ENCODE measurements around the gene EHMT1.

EHMT1 gene

DNA sequence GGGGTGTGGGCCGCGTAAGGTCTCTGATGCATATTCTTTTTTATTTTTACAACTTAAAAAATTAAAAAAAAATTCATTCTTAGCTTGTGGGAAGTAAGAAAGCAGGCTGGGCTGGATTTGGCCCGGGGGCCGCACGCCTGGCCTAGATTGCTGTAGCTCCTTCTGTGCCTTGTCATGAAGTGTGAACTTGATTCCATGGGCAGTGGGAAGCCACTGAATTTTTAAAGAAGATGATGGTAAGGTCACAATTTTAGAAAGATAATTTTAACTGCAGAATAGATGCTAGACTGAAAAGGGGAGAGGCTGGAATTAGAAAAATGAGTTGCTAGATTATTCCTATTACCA lies 56.1 kb downstream of the EHMT1 start:
- ATAC-seq = no peak
- TF ChIP-seq ESRRG (CRISPR knock-in tag; IDR thresholded peaks at IDR 0.05) (no peak), CSDC2 (CRISPR knock-in tag; IDR thresholded peaks at IDR 0.05) (no peak), SNAI2 (CRISPR knock-in tag; IDR thresholded peaks at IDR 0.05) (no peak), ZFP3 (CRISPR knock-in tag; IDR thresholded peaks at IDR 0.05) (no peak), RARB (CRISPR knock-in tag; IDR thresholded peaks at IDR 0.05) (no peak), BACH2 (CRISPR knock-in tag; IDR thresholded peaks at IDR 0.05; ENCODE audit: borderline replicate concordance) (no peak), PPARA (CRISPR knock-in tag; IDR thresholded peaks at IDR 0.05; ENCODE audit: borderline replicate concordance) (no peak), ZFP30 (CRISPR knock-in tag; IDR thresholded peaks at IDR 0.05) (no peak), TCF4 (CRISPR knock-in tag; IDR thresholded peaks at IDR 0.05; ENCODE audit: borderline replicate concordance) (no peak), OSR1 (CRISPR knock-in tag; IDR thresholded peaks at IDR 0.05) (no peak), ZNF565 (CRISPR knock-in tag; conservative IDR thresholded peaks at IDR 0.05; ENCODE audit: low read depth) (no peak)
- TF ChIP-seq, protein P1, sequence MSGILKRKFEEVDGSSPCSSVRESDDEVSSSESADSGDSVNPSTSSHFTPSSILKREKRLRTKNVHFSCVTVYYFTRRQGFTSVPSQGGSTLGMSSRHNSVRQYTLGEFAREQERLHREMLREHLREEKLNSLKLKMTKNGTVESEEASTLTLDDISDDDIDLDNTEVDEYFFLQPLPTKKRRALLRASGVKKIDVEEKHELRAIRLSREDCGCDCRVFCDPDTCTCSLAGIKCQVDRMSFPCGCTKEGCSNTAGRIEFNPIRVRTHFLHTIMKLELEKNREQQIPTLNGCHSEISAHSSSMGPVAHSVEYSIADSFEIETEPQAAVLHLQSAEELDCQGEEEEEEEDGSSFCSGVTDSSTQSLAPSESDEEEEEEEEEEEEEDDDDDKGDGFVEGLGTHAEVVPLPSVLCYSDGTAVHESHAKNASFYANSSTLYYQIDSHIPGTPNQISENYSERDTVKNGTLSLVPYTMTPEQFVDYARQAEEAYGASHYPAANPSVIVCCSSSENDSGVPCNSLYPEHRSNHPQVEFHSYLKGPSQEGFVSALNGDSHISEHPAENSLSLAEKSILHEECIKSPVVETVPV (CRISPR knock-in tag; IDR thresholded peaks at IDR 0.05) = no peak
- TF ChIP-seq, protein P2, sequence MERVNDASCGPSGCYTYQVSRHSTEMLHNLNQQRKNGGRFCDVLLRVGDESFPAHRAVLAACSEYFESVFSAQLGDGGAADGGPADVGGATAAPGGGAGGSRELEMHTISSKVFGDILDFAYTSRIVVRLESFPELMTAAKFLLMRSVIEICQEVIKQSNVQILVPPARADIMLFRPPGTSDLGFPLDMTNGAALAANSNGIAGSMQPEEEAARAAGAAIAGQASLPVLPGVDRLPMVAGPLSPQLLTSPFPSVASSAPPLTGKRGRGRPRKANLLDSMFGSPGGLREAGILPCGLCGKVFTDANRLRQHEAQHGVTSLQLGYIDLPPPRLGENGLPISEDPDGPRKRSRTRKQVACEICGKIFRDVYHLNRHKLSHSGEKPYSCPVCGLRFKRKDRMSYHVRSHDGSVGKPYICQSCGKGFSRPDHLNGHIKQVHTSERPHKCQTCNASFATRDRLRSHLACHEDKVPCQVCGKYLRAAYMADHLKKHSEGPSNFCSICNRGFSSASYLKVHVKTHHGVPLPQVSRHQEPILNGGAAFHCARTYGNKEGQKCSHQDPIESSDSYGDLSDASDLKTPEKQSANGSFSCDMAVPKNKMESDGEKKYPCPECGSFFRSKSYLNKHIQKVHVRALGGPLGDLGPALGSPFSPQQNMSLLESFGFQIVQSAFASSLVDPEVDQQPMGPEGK (CRISPR knock-in tag; IDR thresholded peaks at IDR 0.05; ENCODE audit: borderline replicate concordance) = no peak
- TF ChIP-seq, protein P3, sequence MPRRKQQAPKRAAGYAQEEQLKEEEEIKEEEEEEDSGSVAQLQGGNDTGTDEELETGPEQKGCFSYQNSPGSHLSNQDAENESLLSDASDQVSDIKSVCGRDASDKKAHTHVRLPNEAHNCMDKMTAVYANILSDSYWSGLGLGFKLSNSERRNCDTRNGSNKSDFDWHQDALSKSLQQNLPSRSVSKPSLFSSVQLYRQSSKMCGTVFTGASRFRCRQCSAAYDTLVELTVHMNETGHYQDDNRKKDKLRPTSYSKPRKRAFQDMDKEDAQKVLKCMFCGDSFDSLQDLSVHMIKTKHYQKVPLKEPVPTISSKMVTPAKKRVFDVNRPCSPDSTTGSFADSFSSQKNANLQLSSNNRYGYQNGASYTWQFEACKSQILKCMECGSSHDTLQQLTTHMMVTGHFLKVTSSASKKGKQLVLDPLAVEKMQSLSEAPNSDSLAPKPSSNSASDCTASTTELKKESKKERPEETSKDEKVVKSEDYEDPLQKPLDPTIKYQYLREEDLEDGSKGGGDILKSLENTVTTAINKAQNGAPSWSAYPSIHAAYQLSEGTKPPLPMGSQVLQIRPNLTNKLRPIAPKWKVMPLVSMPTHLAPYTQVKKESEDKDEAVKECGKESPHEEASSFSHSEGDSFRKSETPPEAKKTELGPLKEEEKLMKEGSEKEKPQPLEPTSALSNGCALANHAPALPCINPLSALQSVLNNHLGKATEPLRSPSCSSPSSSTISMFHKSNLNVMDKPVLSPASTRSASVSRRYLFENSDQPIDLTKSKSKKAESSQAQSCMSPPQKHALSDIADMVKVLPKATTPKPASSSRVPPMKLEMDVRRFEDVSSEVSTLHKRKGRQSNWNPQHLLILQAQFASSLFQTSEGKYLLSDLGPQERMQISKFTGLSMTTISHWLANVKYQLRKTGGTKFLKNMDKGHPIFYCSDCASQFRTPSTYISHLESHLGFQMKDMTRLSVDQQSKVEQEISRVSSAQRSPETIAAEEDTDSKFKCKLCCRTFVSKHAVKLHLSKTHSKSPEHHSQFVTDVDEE (CRISPR knock-in tag; IDR thresholded peaks at IDR 0.05) = no peak
- TF ChIP-seq, protein P4, sequence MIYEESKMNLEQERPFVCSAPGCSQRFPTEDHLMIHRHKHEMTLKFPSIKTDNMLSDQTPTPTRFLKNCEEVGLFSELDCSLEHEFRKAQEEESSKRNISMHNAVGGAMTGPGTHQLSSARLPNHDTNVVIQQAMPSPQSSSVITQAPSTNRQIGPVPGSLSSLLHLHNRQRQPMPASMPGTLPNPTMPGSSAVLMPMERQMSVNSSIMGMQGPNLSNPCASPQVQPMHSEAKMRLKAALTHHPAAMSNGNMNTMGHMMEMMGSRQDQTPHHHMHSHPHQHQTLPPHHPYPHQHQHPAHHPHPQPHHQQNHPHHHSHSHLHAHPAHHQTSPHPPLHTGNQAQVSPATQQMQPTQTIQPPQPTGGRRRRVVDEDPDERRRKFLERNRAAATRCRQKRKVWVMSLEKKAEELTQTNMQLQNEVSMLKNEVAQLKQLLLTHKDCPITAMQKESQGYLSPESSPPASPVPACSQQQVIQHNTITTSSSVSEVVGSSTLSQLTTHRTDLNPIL (CRISPR knock-in tag; IDR thresholded peaks at IDR 0.05; ENCODE audit: low read depth) = no peak

DNA sequence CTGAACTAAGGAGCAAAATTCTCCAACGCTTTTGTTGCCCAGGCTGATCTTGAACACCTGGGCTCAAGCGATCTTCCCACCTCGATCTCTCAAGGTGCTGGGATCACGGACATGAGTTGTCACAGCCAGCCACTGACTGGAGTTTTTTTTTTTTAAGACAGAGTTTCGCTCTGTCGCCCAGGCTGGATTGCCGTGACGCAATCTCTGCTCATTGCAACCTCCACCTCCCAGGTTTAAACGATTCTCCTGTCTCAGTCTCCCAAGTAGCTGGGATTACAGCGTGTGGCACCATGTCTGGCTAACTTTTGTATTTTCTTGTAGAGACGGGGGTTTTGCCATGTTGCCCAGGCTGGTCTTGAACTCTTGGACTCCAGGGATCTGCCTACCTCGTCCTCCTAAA lies 58.2 kb downstream of the EHMT1 start:
- no peak for ATAC-seq
- TF ChIP-seq ZNF565 (CRISPR knock-in tag; conservative IDR thresholded peaks at IDR 0.05; ENCODE audit: low read depth) = no peak
- no peak for TF ChIP-seq BACH2 (CRISPR knock-in tag; IDR thresholded peaks at IDR 0.05; ENCODE audit: borderline replicate concordance)

DNA sequence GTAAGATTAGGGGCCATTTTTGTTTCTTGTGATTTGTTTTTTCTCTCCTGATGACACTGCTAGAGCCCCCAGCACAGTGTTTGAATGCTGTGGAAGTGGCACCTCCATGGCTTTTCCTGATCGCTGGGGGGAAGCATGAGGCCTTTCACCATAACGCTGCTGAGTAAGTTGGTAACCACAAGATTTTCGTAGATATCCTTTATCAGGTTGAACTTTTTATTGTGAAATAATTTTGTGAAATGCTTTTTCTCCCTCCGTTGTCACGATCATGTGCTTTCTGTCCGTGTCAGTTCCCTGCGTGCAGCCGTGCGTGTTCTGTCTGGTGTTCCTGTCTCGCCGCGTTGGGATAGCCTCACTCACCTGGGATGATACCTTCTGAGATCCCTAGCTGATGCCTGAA lies 59.4 kb downstream of the EHMT1 start:
- TF ChIP-seq ZFP30 (CRISPR knock-in tag; IDR thresholded peaks at IDR 0.05) (no peak), TOX (CRISPR knock-in tag; IDR thresholded peaks at IDR 0.05; ENCODE audit: borderline replicate concordance) (no peak), SNAI2 (CRISPR knock-in tag; IDR thresholded peaks at IDR 0.05) (no peak), CSDC2 (CRISPR knock-in tag; IDR thresholded peaks at IDR 0.05) (no peak), ZC3H10 (CRISPR knock-in tag; IDR thresholded peaks at IDR 0.05) (no peak), ZNF565 (CRISPR knock-in tag; conservative IDR thresholded peaks at IDR 0.05; ENCODE audit: low read depth) (no peak), ESRRG (CRISPR knock-in tag; IDR thresholded peaks at IDR 0.05) (no peak), BACH2 (CRISPR knock-in tag; IDR thresholded peaks at IDR 0.05; ENCODE audit: borderline replicate concordance) (no peak)
- TF ChIP-seq, protein P4 (CRISPR knock-in tag; IDR thresholded peaks at IDR 0.05; ENCODE audit: low read depth) = no peak
- no peak for ATAC-seq

DNA sequence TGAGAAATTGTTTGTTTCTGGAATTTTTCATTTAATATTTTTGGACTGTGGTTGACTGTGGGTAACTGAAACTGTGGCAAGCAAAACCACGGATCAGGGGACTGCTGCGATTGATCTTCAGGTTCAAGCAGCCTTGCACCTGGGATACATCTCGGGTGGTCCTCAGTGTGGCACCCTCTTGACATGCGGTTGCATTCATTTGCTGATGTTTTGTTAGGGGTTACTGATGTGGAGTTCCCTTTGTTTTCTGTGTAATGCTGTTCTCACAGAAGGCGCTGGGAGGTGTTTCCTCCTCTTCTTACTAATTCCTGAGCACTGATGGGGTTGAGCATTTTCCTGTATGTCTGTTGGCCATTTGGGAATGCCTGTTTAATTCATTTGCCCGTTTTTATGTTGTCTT lies 60.4 kb downstream of the EHMT1 start:
- no peak; the same call in 2 of the 3 replicates for ATAC-seq
- TF ChIP-seq ZNF8 (CRISPR knock-in tag; IDR thresholded peaks at IDR 0.05) (no peak), BACH2 (CRISPR knock-in tag; IDR thresholded peaks at IDR 0.05; ENCODE audit: borderline replicate concordance) (no peak), TOX (CRISPR knock-in tag; IDR thresholded peaks at IDR 0.05; ENCODE audit: borderline replicate concordance) (no peak), ZNF70 (CRISPR knock-in tag; IDR thresholded peaks at IDR 0.05) (no peak), ARNTL (CRISPR knock-in tag; IDR thresholded peaks at IDR 0.05; ENCODE audit: borderline replicate concordance, low read depth) (no peak), RARB (CRISPR knock-in tag; IDR thresholded peaks at IDR 0.05) (no peak)
- TF ChIP-seq, protein P5, sequence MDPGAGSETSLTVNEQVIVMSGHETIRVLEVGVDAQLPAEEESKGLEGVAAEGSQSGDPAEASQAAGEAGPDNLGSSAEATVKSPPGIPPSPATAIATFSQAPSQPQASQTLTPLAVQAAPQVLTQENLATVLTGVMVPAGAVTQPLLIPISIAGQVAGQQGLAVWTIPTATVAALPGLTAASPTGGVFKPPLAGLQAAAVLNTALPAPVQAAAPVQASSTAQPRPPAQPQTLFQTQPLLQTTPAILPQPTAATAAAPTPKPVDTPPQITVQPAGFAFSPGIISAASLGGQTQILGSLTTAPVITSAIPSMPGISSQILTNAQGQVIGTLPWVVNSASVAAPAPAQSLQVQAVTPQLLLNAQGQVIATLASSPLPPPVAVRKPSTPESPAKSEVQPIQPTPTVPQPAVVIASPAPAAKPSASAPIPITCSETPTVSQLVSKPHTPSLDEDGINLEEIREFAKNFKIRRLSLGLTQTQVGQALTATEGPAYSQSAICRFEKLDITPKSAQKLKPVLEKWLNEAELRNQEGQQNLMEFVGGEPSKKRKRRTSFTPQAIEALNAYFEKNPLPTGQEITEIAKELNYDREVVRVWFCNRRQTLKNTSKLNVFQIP (CRISPR knock-in tag; IDR thresholded peaks at IDR 0.05; ENCODE audit: borderline replicate concordance, low read depth) = no peak
- TF ChIP-seq, protein P3 (CRISPR knock-in tag; IDR thresholded peaks at IDR 0.05) = no peak
